Measurements from ENCODE around the gene ISG15. TPM values are rescaled to one million over a fixed set of nuclear protein-coding genes. Genes with fewer than 3 reads are reported as not detected.
"Not testable (repeated sequence)": the region's sequence is repeated elsewhere in the genome, so short reads cannot be mapped to it uniquely, and the experiment has no call there.

Gene ISG15
- polyA plus RNA-seq, 4 donors: 12.8 to 19.8 (median 16.2) TPM

DNA sequence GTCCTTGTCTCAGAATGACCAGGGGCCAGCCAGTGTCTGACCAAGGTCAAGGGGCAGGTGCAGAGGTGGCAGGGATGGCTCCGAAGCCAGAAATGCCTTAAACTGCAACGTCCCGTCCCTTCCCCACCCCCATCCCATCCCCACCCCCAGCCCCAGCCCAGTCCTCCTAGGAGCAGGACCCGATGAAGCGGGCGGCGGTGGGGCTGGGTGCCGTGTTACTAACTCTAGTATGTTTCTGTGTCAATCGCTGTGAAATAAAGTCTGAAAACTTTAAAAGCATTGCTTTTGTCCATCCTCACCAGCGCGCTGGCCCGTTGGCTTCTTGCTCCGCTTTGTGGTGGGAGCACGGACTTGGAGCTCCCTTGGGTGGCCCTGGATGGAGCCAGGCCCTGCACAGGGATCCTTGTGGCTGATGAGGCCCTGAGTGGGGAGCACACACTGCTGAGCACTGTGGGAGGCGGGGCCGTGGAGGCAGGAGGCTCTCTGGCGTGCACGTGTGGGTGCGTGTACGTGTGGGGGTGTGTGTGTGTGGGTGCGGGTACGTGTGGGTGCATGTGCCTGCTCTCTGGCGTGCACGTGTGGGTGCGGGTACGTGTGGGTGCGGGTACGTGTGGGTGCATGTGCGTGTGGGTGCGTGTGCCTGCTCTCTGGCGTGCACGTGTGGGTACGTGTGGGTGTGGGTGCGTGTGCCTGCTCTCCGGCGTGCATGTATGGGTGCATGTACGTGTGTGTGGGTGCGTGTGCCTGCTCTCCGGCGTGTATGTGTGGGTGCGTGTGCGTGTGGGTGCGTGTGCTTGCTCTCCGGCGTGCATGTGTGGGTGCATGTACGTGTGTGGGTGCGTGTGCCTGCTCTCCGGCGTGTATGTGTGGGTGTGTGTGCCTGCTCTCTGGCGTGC, 42.8 kb downstream of the ISG15 start:
- no peak for DNase-seq (ENCODE audit: low read depth in 4 of 4, low spot score in 2 of 4)

DNA sequence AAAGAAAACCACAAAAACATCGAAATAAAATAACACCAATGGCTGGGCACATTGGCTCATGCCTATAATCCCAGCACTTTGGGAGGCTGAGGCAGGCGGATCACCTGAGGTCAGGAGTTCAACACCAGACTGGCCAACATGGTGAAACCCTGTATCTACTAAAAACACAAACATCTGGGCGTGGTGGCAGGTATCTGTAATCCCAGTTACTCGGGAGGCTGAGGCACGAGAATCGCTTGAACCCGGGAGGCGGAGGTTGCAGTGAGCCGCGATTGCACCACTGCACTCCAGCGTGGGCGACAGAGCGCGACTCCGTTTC, 44.4 kb downstream of the ISG15 start:
- not testable (repeated sequence) for DNase-seq (ENCODE audit: low read depth in 4 of 4, low spot score in 2 of 4)

DNA sequence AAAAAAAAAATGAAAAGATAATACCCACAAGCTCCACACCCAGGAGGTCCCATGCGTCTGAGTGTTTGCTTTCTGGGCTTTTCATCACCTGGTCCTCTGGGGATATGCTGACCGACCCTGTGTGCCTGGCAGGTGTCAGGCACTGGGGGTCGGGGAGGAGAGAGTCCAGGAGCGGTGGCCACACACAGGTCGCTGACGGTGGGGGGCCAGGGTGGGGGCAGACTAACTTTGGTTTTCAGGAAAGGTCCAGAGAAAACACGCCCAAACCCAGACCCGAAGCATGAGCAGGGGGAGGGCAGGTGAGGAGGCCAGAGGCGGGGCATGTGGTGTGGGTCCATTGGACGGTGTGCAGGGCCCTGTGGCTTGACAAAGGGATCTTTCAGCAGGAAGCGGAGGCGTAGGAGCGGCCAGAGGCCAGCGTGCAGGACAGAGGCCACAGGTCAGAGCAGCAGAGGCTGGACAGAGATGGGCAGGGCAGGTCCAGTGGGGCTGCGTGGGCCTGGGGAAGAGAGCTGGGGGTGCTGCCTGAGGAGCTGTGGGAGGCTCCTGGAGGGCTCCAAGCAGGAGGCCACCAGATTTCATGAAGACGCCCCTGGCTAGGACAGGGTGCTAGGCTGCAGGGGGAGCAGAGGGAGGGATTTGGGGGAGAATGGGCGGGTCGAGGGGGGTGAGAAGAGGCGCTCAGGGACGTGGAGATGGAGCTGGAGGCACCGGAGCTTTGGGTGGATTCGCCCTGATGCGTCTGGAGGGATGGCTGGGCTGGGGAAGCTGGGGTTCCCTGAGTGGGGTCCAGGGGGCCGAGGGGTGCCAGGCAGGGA, 45.0 kb downstream of the ISG15 start:
- no peak for DNase-seq (ENCODE audit: low read depth in 4 of 4, low spot score in 2 of 4)

DNA sequence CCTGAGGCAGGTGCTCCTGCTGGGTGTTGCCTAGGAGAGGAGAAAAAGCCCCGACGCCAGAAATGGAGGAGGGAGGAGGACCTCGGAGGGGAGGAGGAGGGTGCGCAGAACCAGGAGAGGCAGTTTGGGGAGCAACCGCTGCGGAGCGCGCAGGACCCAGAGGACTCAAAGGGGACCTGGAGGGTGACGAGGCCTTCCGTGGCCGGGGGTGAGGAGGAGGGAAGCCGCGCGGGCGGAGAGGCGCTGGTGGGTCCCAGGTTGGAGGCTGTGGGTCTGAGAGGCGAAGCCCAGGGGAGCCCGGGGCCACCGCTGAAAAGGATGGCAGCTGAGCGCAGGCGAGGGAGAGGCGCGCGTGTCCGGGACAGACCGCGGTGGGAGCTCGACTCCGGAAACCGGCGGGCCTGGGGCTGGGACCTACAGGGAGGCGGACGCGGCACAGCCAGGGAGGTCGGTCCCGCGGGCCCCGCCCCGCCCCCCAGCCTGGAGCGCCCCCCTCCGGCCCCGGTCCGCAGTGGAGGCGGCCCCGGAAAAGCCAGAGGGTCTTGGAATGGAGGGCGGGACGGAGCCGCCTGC, 45.7 kb downstream of the ISG15 start:
- DNase-seq (ENCODE audit: low read depth in 4 of 4, low spot score in 2 of 4): no peak

- peak in 1 of 4 donors; percentile 53 for DNase-seq (ENCODE audit: low read depth in 4 of 4, low spot score in 2 of 4)
These were observed 46.4 kb downstream of the ISG15 start for GRCh38 chr1:1059494-1060280.

GRCh38 chr1:1060281-1061000, 47.1 kb downstream of the ISG15 start:
- no peak for DNase-seq (ENCODE audit: low read depth in 4 of 4, low spot score in 2 of 4)

GRCh38 chr1:1061682-1062345, 48.5 kb downstream of the ISG15 start:
- DNase-seq (ENCODE audit: low read depth in 4 of 4, low spot score in 2 of 4): no peak

- DNase-seq (ENCODE audit: low read depth in 4 of 4, low spot score in 2 of 4): no peak
These were observed 49.3 kb downstream of the ISG15 start for GRCh38 chr1:1062348-1063163.

GRCh38 chr1:1063261-1063944, 50.1 kb downstream of the ISG15 start:
- no peak for DNase-seq (ENCODE audit: low read depth in 4 of 4, low spot score in 2 of 4)

Other genes with a start within 250 kb of the ISG15 start
- gene SAMD11, start 89.6 kb upstream of the ISG15 start, polyA plus RNA-seq (ENCODE audit: insufficient read length in 4 of 4): 100 to 1,000 TPM in 2 of 4 donors, 10 to 100 TPM in 2; 44.0 to 107 (median 86.6) TPM
- gene NOC2L, start 54.2 kb upstream of the ISG15 start, polyA plus RNA-seq (ENCODE audit: insufficient read length in 4 of 4): 10 to 100 TPM; 55.8 to 70.0 (median 64.6) TPM
- 10 to 100 TPM in 2 of 4 donors, 1 to 10 TPM in 2; 7.3 to 18.8 (median 12.1) TPM for gene KLHL17, start 52.9 kb upstream of the ISG15 start, polyA plus RNA-seq (ENCODE audit: insufficient read length in 4 of 4)
- under 1 TPM; 0.13 to 0.70 (median 0.32) TPM for gene PLEKHN1, start 47.0 kb upstream of the ISG15 start, polyA plus RNA-seq (ENCODE audit: insufficient read length in 4 of 4)
- under 1 TPM in 2 of 4 donors, not detected in 2; 0.30 to 0.46 TPM for gene PERM1, start 31.4 kb upstream of the ISG15 start, polyA plus RNA-seq (ENCODE audit: insufficient read length in 4 of 4)
- 10 to 100 TPM; 15.9 to 41.0 (median 35.2) TPM for gene HES4, start 13.4 kb upstream of the ISG15 start, polyA plus RNA-seq (ENCODE audit: insufficient read length in 4 of 4)
- 100 to 1,000 TPM; 176 to 318 (median 282) TPM for gene AGRN, start 6.6 kb downstream of the ISG15 start, polyA plus RNA-seq (ENCODE audit: insufficient read length in 4 of 4)
- gene RNF223, start 60.8 kb downstream of the ISG15 start, polyA plus RNA-seq (ENCODE audit: insufficient read length in 4 of 4): under 1 TPM; 0.32 to 0.78 (median 0.69) TPM
- gene C1orf159, start 102.6 kb downstream of the ISG15 start, polyA plus RNA-seq (ENCODE audit: insufficient read length in 4 of 4): 10 to 100 TPM in 3 of 4 donors, 1 to 10 TPM in 1; 5.5 to 24.1 (median 14.1) TPM
- 1 to 10 TPM in 1 of 4 donors, under 1 TPM in 3; 0.41 to 1.1 (median 0.63) TPM for gene TTLL10, start 160.4 kb downstream of the ISG15 start, polyA plus RNA-seq (ENCODE audit: insufficient read length in 4 of 4)
- under 1 TPM; 0.29 to 0.79 (median 0.53) TPM for gene TNFRSF18, start 193.1 kb downstream of the ISG15 start, polyA plus RNA-seq (ENCODE audit: insufficient read length in 4 of 4)
- gene TNFRSF4, start 200.7 kb downstream of the ISG15 start, polyA plus RNA-seq (ENCODE audit: insufficient read length in 4 of 4): 1 to 10 TPM; 1.7 to 3.1 (median 2.0) TPM
- 100 to 1,000 TPM; 115 to 144 (median 130) TPM for gene SDF4, start 218.5 kb downstream of the ISG15 start, polyA plus RNA-seq (ENCODE audit: insufficient read length in 4 of 4)
- gene B3GALT6, start 218.7 kb downstream of the ISG15 start, polyA plus RNA-seq (ENCODE audit: insufficient read length in 4 of 4): 10 to 100 TPM; 19.8 to 24.4 (median 21.4) TPM
- 10 to 100 TPM in 3 of 4 donors, 1 to 10 TPM in 1; 7.2 to 17.3 (median 14.9) TPM for gene C1QTNF12, start 233.2 kb downstream of the ISG15 start, polyA plus RNA-seq (ENCODE audit: insufficient read length in 4 of 4)